ENCODE data around the gene LTK.
A peak's percentile ranks its signal among the peaks of the same experiment; 100 is the strongest.

LTK gene

DNA sequence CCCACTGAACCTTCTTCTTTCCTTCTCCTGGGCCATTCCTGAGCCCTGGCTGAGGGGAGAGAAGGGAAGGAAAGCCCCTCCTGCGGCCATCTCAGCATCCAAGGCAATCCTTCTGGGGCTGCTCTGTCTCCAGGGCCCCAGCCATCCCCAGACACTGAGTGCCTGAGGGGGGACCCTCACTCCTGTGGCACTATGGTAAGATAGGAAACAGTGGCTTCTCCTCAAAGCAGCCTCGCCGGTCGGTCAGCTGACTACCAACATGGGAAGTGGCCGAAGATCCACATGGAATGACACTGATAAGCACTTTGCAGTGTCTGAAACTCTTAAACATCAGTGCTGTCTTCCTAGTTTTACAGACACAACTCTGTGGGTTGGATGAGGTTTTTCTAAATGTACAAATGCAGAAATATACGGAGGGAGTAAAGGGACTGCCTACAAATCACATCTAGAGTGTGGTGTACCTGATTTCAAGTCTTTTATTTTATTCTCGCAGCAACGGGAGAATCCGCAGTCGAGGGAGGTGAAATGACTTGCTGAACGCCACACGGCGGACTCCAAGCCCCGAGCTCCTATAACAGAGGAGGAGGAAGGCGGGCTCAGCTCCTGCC lies 20.9 kb downstream of the LTK start:
- H3K27me3 ChIP-seq (ENCODE audit: insufficient read depth, low read depth, severe bottlenecking), result no peaks in the 10 kb centered on the region
- H3K9me3 ChIP-seq (ENCODE audit: severe bottlenecking), result no peaks in the 10 kb centered on the region
- TF ChIP-seq CTCF (IDR thresholded peaks at IDR 0.05; ENCODE audit: low read depth, low read length), result no peak
- H3K4me3 ChIP-seq (ENCODE audit: low read depth, low read length), result peak overlapping the region; percentile 70
- no peaks in the 10 kb centered on the region for H3K36me3 ChIP-seq
- H3K27ac ChIP-seq, result peak overlapping the region; percentile 85
- DNase-seq, result peak; percentile 25

GRCh38 chr15:41491889-41492288 lies 21.7 kb downstream of the LTK start:
- no peaks in the 10 kb centered on the region for H3K27me3 ChIP-seq (ENCODE audit: insufficient read depth, low read depth, severe bottlenecking)
- no peak overlapping the region for H3K27ac ChIP-seq
- DNase-seq, result no peak
- H3K4me3 ChIP-seq (ENCODE audit: low read depth, low read length), result no peak overlapping the region
- H3K36me3 ChIP-seq, result no peaks in the 10 kb centered on the region
- no peak for TF ChIP-seq CTCF (IDR thresholded peaks at IDR 0.05; ENCODE audit: low read depth, low read length)
- no peaks in the 10 kb centered on the region for H3K9me3 ChIP-seq (ENCODE audit: severe bottlenecking)

- TF ChIP-seq CTCF (IDR thresholded peaks at IDR 0.05; ENCODE audit: low read depth, low read length), result no peak
- Histone ChIP-seq H3K9me3 (ENCODE audit: severe bottlenecking) (no peaks in the 10 kb centered on the region), H3K36me3 (no peaks in the 10 kb centered on the region), H3K27ac (no peak overlapping the region), H3K4me3 (ENCODE audit: low read depth, low read length) (no peak overlapping the region), H3K27me3 (ENCODE audit: insufficient read depth, low read depth, severe bottlenecking) (no peaks in the 10 kb centered on the region)
- no peak for DNase-seq
These were observed 23.3 kb downstream of the LTK start for GRCh38 chr15:41490355-41490754.

DNA sequence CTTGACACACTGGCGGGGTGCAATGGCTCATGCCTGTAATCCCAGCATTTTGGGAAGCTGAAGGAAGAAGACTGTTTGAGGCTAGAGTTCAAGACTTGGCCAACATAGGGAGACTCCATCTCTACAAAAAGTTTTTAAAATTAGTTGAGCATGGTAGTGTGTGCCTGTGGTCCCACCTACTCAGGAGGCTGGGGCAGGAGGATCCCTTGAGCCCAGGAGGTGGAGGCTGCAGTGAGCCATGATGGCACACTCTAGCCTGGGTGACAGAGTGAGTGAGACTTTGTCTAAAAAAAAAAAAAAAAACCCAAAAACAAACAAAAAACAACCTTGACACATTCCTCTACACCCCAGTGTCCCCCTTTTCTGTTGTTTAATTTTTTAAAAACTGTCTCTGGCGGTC lies 24.0 kb downstream of the LTK start:
- Histone ChIP-seq H3K27ac (no peak overlapping the region), H3K36me3 (no peaks in the 10 kb centered on the region), H3K27me3 (ENCODE audit: insufficient read depth, low read depth, severe bottlenecking) (no peaks in the 10 kb centered on the region), H3K4me3 (ENCODE audit: low read depth, low read length) (no peak overlapping the region), H3K9me3 (ENCODE audit: severe bottlenecking) (no peaks in the 10 kb centered on the region)
- no peak for DNase-seq
- no peak for TF ChIP-seq CTCF (IDR thresholded peaks at IDR 0.05; ENCODE audit: low read depth, low read length)

- DNase-seq, result no peak
- H3K36me3 ChIP-seq, result peaks cover 2% of the 10 kb centered on the region; the same call in 1 of the 2 replicates
- no peak overlapping the region for H3K27ac ChIP-seq
- H3K27me3 ChIP-seq (ENCODE audit: insufficient read depth, low read depth, severe bottlenecking), result no peaks in the 10 kb centered on the region
- no peak for TF ChIP-seq CTCF (IDR thresholded peaks at IDR 0.05; ENCODE audit: low read depth, low read length)
- no peak overlapping the region for H3K4me3 ChIP-seq (ENCODE audit: low read depth, low read length)
- H3K9me3 ChIP-seq (ENCODE audit: severe bottlenecking), result no peaks in the 10 kb centered on the region
These were observed 25.8 kb downstream of the LTK start for GRCh38 chr15:41487802-41488201.

GRCh38 chr15:41487381-41487780 lies 26.2 kb downstream of the LTK start:
- no peak for DNase-seq
- TF ChIP-seq CTCF (IDR thresholded peaks at IDR 0.05; ENCODE audit: low read depth, low read length), result no peak

More at GRCh38 chr15:41487381-41487780, 26.2 kb downstream of the LTK start:
- H3K9me3 ChIP-seq (ENCODE audit: severe bottlenecking), result no peaks in the 10 kb centered on the region
- no peaks in the 10 kb centered on the region for H3K27me3 ChIP-seq (ENCODE audit: insufficient read depth, low read depth, severe bottlenecking)
- H3K27ac ChIP-seq, result no peak overlapping the region
- H3K36me3 ChIP-seq, result peaks cover 6% of the 10 kb centered on the region; the same call in 1 of the 2 replicates
- no peak overlapping the region for H3K4me3 ChIP-seq (ENCODE audit: low read depth, low read length)
